Lower leg skin (tissue), 3 donors: ENCODE data around the gene ABHD4.

Experiments used
- POLR2A ChIP-seq, 2 donors: fragments of 450-650 bp; IDR thresholded peaks; one replicate each; pipeline ENCODE4 v1.6.1; 2016 to 2017; ENCODE audit warnings: antibody characterized with exemption in 2 of 2, mild to moderate bottlenecking in 1 of 2, moderate library complexity in 1 of 2
- TF ChIP-seq, protein P1 (sequence below), 3 donors: fragments of 450-650 bp; IDR thresholded peaks; one replicate each; pipeline ENCODE4 v1.5.1; 2016; ENCODE audit warnings: antibody characterized with exemption in 3 of 3, mild to moderate bottlenecking in 3 of 3, moderate library complexity in 2 of 3

DNA sequence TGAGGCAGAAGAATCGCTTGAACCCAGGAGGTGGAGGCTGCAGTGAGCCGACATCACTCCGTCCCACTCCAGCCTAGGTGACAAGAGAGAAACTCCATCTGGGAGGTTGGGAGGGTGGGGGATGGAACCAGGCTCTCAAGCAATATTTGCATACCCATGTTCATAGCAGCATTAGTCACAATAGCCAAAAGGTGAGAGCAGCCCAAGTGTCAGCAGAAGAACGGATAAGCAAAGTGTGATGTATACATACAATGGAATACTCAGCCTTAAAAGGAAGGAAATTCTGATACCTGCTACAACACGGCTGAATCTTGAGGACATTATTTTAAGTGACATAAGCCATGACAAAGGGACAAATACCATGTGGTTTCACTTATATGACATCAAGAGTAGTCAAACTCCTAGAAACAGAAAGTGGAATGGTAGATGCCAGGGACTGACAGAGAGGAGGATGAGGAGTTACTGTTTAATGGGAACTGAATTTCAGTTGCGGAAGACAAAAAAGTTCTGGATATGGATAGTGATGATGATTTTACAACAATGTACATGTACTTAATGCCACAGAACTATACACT lies 20.7 kb upstream of the ABHD4 start:
- TF ChIP-seq POLR2A (IDR thresholded peaks at IDR 0.05), result no peak
- TF ChIP-seq, protein P1, sequence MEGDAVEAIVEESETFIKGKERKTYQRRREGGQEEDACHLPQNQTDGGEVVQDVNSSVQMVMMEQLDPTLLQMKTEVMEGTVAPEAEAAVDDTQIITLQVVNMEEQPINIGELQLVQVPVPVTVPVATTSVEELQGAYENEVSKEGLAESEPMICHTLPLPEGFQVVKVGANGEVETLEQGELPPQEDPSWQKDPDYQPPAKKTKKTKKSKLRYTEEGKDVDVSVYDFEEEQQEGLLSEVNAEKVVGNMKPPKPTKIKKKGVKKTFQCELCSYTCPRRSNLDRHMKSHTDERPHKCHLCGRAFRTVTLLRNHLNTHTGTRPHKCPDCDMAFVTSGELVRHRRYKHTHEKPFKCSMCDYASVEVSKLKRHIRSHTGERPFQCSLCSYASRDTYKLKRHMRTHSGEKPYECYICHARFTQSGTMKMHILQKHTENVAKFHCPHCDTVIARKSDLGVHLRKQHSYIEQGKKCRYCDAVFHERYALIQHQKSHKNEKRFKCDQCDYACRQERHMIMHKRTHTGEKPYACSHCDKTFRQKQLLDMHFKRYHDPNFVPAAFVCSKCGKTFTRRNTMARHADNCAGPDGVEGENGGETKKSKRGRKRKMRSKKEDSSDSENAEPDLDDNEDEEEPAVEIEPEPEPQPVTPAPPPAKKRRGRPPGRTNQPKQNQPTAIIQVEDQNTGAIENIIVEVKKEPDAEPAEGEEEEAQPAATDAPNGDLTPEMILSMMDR (IDR thresholded peaks at IDR 0.05), result no peak
